SK-N-SH (cell line): ENCODE data around the gene LRRC49. TPM values are rescaled to one million over a fixed set of nuclear protein-coding genes. Genes with fewer than 3 reads are reported as not detected.

Experiments used
- CTCF ChIA-PET: fragments of 300-600, 350-600 bp; formaldehyde crosslinking; extraction: SDS; loops from one replicate; lab custom pipeline; 2021; lab: Yijun Ruan, JAX
- POLR2A ChIA-PET: fragments of 350-600 bp; sonication (Branson Sonifier 250); formaldehyde crosslinking; extraction: SDS; loops from one replicate; lab custom pipeline; 2020; ENCODE audit warnings: antibody characterized with exemption, inconsistent platforms; lab: Yijun Ruan, JAX
- DNase-seq: peaks from one replicate; pipeline ENCODE4 v3.0.0; 2012
- H2AFZ ChIP-seq: fragments of 200-600 bp; sonication (generic); 2 replicates; pipeline ENCODE4 v1.8.1; 2016; ENCODE audit warnings: antibody characterized with exemption, mild to moderate bottlenecking, low read depth
- H3F3A ChIP-seq: fragments of 200-600 bp; sonication (generic); replicated peaks from 2 replicates; pipeline ENCODE3; 2016; ENCODE audit warnings: antibody characterized with exemption, mild to moderate bottlenecking; ENCODE audit not compliant: insufficient read depth
- H3K27ac ChIP-seq, 2 experiments: fragments of 200-500 bp in 1 of 2; fragments of 200-600 bp in 1 of 2; sonication (Bioruptor generic) in 1 of 2; sonication (generic), shearing (Covaris generic) in 1 of 2; 2 replicates each; pipeline versions ENCODE4 v1.5.1 to v1.6.1; 2014 to 2016; ENCODE audit warnings: low read depth in 2 of 2, inconsistent platforms in 1 of 2, low read length in 1 of 2, mild to moderate bottlenecking in 1 of 2, mixed read lengths in 1 of 2
- H3K27me3 ChIP-seq: fragments of 200-600 bp; sonication (generic), shearing (Covaris generic); 2 replicates; pipeline ENCODE4 v1.6.1; 2016; ENCODE audit warnings: mixed run types; ENCODE audit not compliant: insufficient read depth
- H3K36me3 ChIP-seq, 2 experiments: fragments of 200-500 bp in 1 of 2; fragments of 200-600 bp in 1 of 2; sonication (Bioruptor generic) in 1 of 2; sonication (generic) in 1 of 2; replicated peaks in 1 of 2; 2 replicates each; pipeline versions ENCODE3 to v1.5.1; 2014 to 2016; ENCODE audit warnings: low read length in 1 of 2, mild to moderate bottlenecking in 1 of 2; ENCODE audit not compliant: insufficient read depth in 2 of 2, control insufficient read depth in 1 of 2
- H3K4me1 ChIP-seq, 2 experiments: fragments of 200-500 bp in 1 of 2; fragments of 200-600 bp in 1 of 2; sonication (Bioruptor generic) in 1 of 2; sonication (generic), shearing (Covaris generic) in 1 of 2; 2 replicates each; pipeline versions ENCODE4 v1.5.1 to v1.6.1; 2014 to 2016; ENCODE audit warnings: low read depth in 1 of 2, low read length in 1 of 2, mixed run types in 1 of 2; ENCODE audit not compliant: insufficient read depth in 2 of 2, control insufficient read depth in 1 of 2
- H3K4me2 ChIP-seq: fragments of 200-600 bp; sonication (generic), shearing (Covaris generic); 2 replicates; pipeline ENCODE4 v1.6.1; 2017; ENCODE audit warnings: mixed run types
- H3K4me3 ChIP-seq, 2 experiments: fragments of 200-500 bp in 1 of 2; fragments of 200-600 bp in 1 of 2; sonication (Bioruptor generic) in 1 of 2; sonication (generic), shearing (Covaris generic) in 1 of 2; 2 replicates each; pipeline versions ENCODE4 v1.5.1 to v1.8.1; 2014 to 2016; ENCODE audit warnings: low read depth in 2 of 2, inconsistent platforms in 1 of 2, low read length in 1 of 2, mild to moderate bottlenecking in 1 of 2, mixed read lengths in 1 of 2, moderate library complexity in 1 of 2
- H3K79me2 ChIP-seq: fragments of 200-600 bp; sonication (generic); 2 replicates; pipeline ENCODE4 v1.8.1; 2017; ENCODE audit warnings: mild to moderate bottlenecking; ENCODE audit not compliant: insufficient read depth
- H3K9ac ChIP-seq: fragments of 200-600 bp; sonication (generic); 2 replicates; pipeline ENCODE4 v1.6.1; 2017; ENCODE audit warnings: mixed run types
- H3K9me2 ChIP-seq: fragments of 200-600 bp; sonication (generic); 2 replicates; pipeline ENCODE4 v1.6.1; 2017; ENCODE audit warnings: mixed run types
- H3K9me3 ChIP-seq: fragments of 200-600 bp; sonication (generic); 2 replicates; pipeline ENCODE4 v1.6.1; 2017; ENCODE audit warnings: mixed run types, mild to moderate bottlenecking, moderate library complexity
- H4K20me1 ChIP-seq: fragments of 200-600 bp; sonication (generic); 2 replicates; pipeline ENCODE4 v1.6.1; 2017; ENCODE audit warnings: mild to moderate bottlenecking, mixed run types; ENCODE audit not compliant: insufficient read depth
- CTCF ChIP-seq: fragments of 200-600 bp; sonication (generic); IDR thresholded peaks from 2 replicates; pipeline ENCODE4 v1.6.1; 2017; ENCODE audit warnings: antibody characterized with exemption, mild to moderate bottlenecking, moderate library complexity
- EP300 ChIP-seq, 2 experiments: IDR thresholded peaks; 2 replicates each; pipeline versions ENCODE4 v1.4.0 to v1.6.1; 2012; ENCODE audit warnings: borderline replicate concordance in 1 of 2, low read depth in 1 of 2, low read length in 1 of 2
- GABPA ChIP-seq: IDR thresholded peaks from 2 replicates; pipeline ENCODE4 v1.4.0; 2012; ENCODE audit warnings: low read depth, mild to moderate bottlenecking
- JUND ChIP-seq: IDR thresholded peaks from 2 replicates; pipeline ENCODE4 v1.4.0; 2012
- MEF2A ChIP-seq: IDR thresholded peaks from 2 replicates; pipeline ENCODE4 v1.4.0; 2012; ENCODE audit warnings: low read depth, borderline replicate concordance
- MXI1 ChIP-seq: IDR thresholded peaks from 2 replicates; pipeline ENCODE4 v1.6.1; 2012; ENCODE audit warnings: mild to moderate bottlenecking, low read depth, low read length, improper control_type of control experiment
- NFIC ChIP-seq: IDR thresholded peaks from 2 replicates; pipeline ENCODE4 v1.4.0; 2012; ENCODE audit warnings: borderline replicate concordance
- RXRA ChIP-seq: IDR thresholded peaks from 2 replicates; pipeline ENCODE4 v1.4.0; 2012; ENCODE audit warnings: low read depth, mild to moderate bottlenecking, borderline replicate concordance
- USF1 ChIP-seq: IDR thresholded peaks from 2 replicates; pipeline ENCODE4 v1.4.0; 2012; ENCODE audit warnings: low read depth, borderline replicate concordance
- ZBTB33 ChIP-seq: IDR thresholded peaks from 2 replicates; pipeline ENCODE4 v1.4.0; 2012; ENCODE audit warnings: low read depth, borderline replicate concordance
- WGBS: methylation state at CpG from one replicate; pipeline ENCODE4 v1.1.6; 2017; ENCODE audit warnings: low lambda C conversion rate; 5-methylcytosine and 5-hydroxymethylcytosine counted together
- polyA plus RNA-seq, 3 experiments: library from polyadenylated mRNA; depleted of rRNA; stranded (reverse); fragments of >200 nt; gene quantifications; 2 replicates each; pipeline ENCODE4 v1.2.3, GENCODE V29; 2012

LRRC49 gene
- polyA plus RNA-seq, 1 of the 3 experiments (the other 2 are of a cell fraction), result 7.2 TPM

- ChIA-PET CTCF (interaction anchor here (1.5 kb wide), 2 partner anchors 13 to 25 kb away, joined by 3 to 4 read pairs; no protein-coding TSS in a partner anchor), POLR2A (no interaction called here)
- H3F3A ChIP-seq, result peaks cover 11% of the 10 kb centered on the region
- H3K4me1 ChIP-seq, result peaks cover 2 to 8% of the 10 kb centered on the region in 2 experiments; a peak in 3 of 4 replicates
- no peaks in the 10 kb centered on the region for H3K9me2 ChIP-seq
- H3K9ac ChIP-seq, result no peak overlapping the region
- no peaks in the 10 kb centered on the region for H3K27me3 ChIP-seq
- no peak overlapping the region for H3K4me2 ChIP-seq
- no peak overlapping the region for H3K27ac ChIP-seq
- H3K9me3 ChIP-seq, result peaks cover 21% of the 10 kb centered on the region
- no peaks in the 10 kb centered on the region for H3K79me2 ChIP-seq
- H4K20me1 ChIP-seq, result no peaks in the 10 kb centered on the region
- peaks cover 57 to 69% of the 10 kb centered on the region in 2 experiments for H3K36me3 ChIP-seq
- H2AFZ ChIP-seq, result no peak overlapping the region
- H3K4me3 ChIP-seq, result no peak overlapping the region; a peak in 1 of 4 replicates
- DNase-seq, result no peak
- no peak for TF ChIP-seq MXI1
- no peak for TF ChIP-seq EP300 (IDR thresholded peaks at IDR 0.05; ENCODE audit: borderline replicate concordance in 1 of 2, low read depth in 1 of 2, low read length in 1 of 2)
- TF ChIP-seq GABPA, result no peak
- TF ChIP-seq USF1, result no peak
- TF ChIP-seq NFIC, result no peak
- TF ChIP-seq ZBTB33, result no peak
Measured at GRCh38 chr15:70906842-70907241, 14.2 kb downstream of the LRRC49 start.

GRCh38 chr15:70907784-70908471 lies 15.3 kb downstream of the LRRC49 start:
- no peak overlapping the region for H3K4me2 ChIP-seq
- H3K4me1 ChIP-seq, result no peaks in the 10 kb centered on the region; a peak in 2 of 4 replicates
- H3K4me3 ChIP-seq, result no peak overlapping the region; a peak in 1 of 4 replicates
- H3K79me2 ChIP-seq, result no peaks in the 10 kb centered on the region
- H3K27me3 ChIP-seq, result no peaks in the 10 kb centered on the region
- no peak overlapping the region for H3K9ac ChIP-seq
- peaks cover 57 to 75% of the 10 kb centered on the region in 2 experiments for H3K36me3 ChIP-seq
- peaks cover 3% of the 10 kb centered on the region for H3F3A ChIP-seq
- CTCF ChIA-PET, result interaction anchor here (1.0 kb wide), 1 partner anchor 13 kb away, joined by 3 read pairs; no protein-coding TSS in a partner anchor
- no peak for DNase-seq
- no peak overlapping the region for H2AFZ ChIP-seq
- TF ChIP-seq CTCF (peak; percentile 47), MEF2A (no peak), RXRA (no peak), JUND (no peak)
- H3K27ac ChIP-seq, result no peak overlapping the region
- no peaks in the 10 kb centered on the region for H3K9me2 ChIP-seq
- no peaks in the 10 kb centered on the region for H4K20me1 ChIP-seq
- 89% methylated on average over 5 of the region's 5 CpGs for WGBS
- H3K9me3 ChIP-seq, result peaks cover 21% of the 10 kb centered on the region
- POLR2A ChIA-PET, result no interaction called here
